HepG2 (cell line): ENCODE measurements around the gene WDR83. TPM values are rescaled to one million over a fixed set of nuclear protein-coding genes. Genes with fewer than 3 reads are reported as not detected.

Experiments
- ARID2 ChIP-seq: sonication (generic); formaldehyde crosslinking; IDR thresholded peaks from 2 replicates; pipeline ENCODE4 v1.8.1; 2022; ENCODE audit warnings: mild to moderate bottlenecking, missing genetic modification reagents, borderline replicate concordance
- ATF2 ChIP-seq: sonication (generic); formaldehyde crosslinking; IDR thresholded peaks from 2 replicates; pipeline ENCODE4 v1.4.0; 2020; ENCODE audit warnings: missing genetic modification reagents
- CAMTA2 ChIP-seq: sonication (generic); formaldehyde crosslinking; IDR thresholded peaks from 2 replicates; pipeline ENCODE4 v1.4.0; 2020; ENCODE audit warnings: mild to moderate bottlenecking, missing genetic modification reagents, borderline replicate concordance
- CC2D1A ChIP-seq: sonication (generic); formaldehyde crosslinking; IDR thresholded peaks from 2 replicates; pipeline ENCODE4 v1.8.1; 2023; ENCODE audit warnings: mild to moderate bottlenecking, missing genetic modification reagents
- CCDC6 ChIP-seq: sonication (generic); formaldehyde crosslinking; IDR thresholded peaks from 2 replicates; pipeline ENCODE4 v1.8.1; 2022; ENCODE audit warnings: mild to moderate bottlenecking, missing genetic modification reagents, moderate library complexity
- CHCHD3 ChIP-seq: sonication (generic); formaldehyde crosslinking; IDR thresholded peaks from 2 replicates; pipeline ENCODE4 v1.8.0; 2022; ENCODE audit warnings: mild to moderate bottlenecking, missing genetic modification reagents, moderate library complexity
- CHD4 ChIP-seq: fragments of 200-600 bp; sonication (generic); IDR thresholded peaks from 2 replicates; pipeline ENCODE4 v1.7.0; 2017; ENCODE audit warnings: mild to moderate bottlenecking, low read length, borderline replicate concordance
- CREBL2 ChIP-seq: sonication (generic); formaldehyde crosslinking; IDR thresholded peaks from 2 replicates; pipeline ENCODE4 v1.8.1; 2023; ENCODE audit warnings: missing genetic modification reagents, mild to moderate bottlenecking, borderline replicate concordance
- DNMT3B ChIP-seq: conservative IDR thresholded peaks from 2 replicates; pipeline ENCODE4 v1.6.1; 2016; ENCODE audit warnings: missing biosample characterization, control low read depth
- GATAD2A ChIP-seq: IDR thresholded peaks from 2 replicates; pipeline ENCODE4 v1.6.1; 2016
- HOXA7 ChIP-seq: sonication (generic); formaldehyde crosslinking; IDR thresholded peaks from 2 replicates; pipeline ENCODE4 v1.8.1; 2022; ENCODE audit warnings: mild to moderate bottlenecking, missing genetic modification reagents, moderate library complexity
- IKZF5 ChIP-seq: IDR thresholded peaks from 2 replicates; pipeline ENCODE4 v1.6.1; 2018; ENCODE audit warnings: missing genetic modification reagents, mild to moderate bottlenecking, missing compliant biosample characterization
- MLX ChIP-seq: IDR thresholded peaks from 2 replicates; pipeline ENCODE4 v1.6.1; 2016
- NCOA2 ChIP-seq: sonication (generic); formaldehyde crosslinking; IDR thresholded peaks from 2 replicates; pipeline ENCODE4 v1.8.0; 2022; ENCODE audit warnings: inconsistent platforms
- NFIC ChIP-seq: IDR thresholded peaks from 2 replicates; pipeline ENCODE4 v1.6.1; 2012; ENCODE audit warnings: mild to moderate bottlenecking, low read length, inconsistent platforms
- NRL ChIP-seq: sonication (generic); formaldehyde crosslinking; IDR thresholded peaks from 2 replicates; pipeline ENCODE4 v1.5.0; 2020; ENCODE audit warnings: missing genetic modification reagents, mild to moderate bottlenecking, moderate library complexity, borderline replicate concordance
- POLR2G ChIP-seq: fragments of 200-400 bp; formaldehyde crosslinking; IDR thresholded peaks from 2 replicates; pipeline ENCODE4 v1.6.1; 2018; ENCODE audit warnings: mild to moderate bottlenecking, low read depth, low read length, moderate library complexity
- SALL2 ChIP-seq: sonication (generic); formaldehyde crosslinking; IDR thresholded peaks from 2 replicates; pipeline ENCODE4 v1.8.1; 2023; ENCODE audit warnings: mild to moderate bottlenecking, missing genetic modification reagents, inconsistent platforms
- STAT5B ChIP-seq: sonication (generic); formaldehyde crosslinking; IDR thresholded peaks from 2 replicates; pipeline ENCODE4 v1.4.0; 2020; ENCODE audit warnings: missing genetic modification reagents
- ZBTB4 ChIP-seq: sonication (generic); formaldehyde crosslinking; IDR thresholded peaks from 2 replicates; pipeline ENCODE4 v1.4.0; 2020; ENCODE audit warnings: missing genetic modification reagents, mild to moderate bottlenecking, borderline replicate concordance
- ZNF839 ChIP-seq: sonication (generic); formaldehyde crosslinking; IDR thresholded peaks from 2 replicates; pipeline ENCODE4 v1.4.0; 2020; ENCODE audit warnings: missing genetic modification reagents, mild to moderate bottlenecking, borderline replicate concordance
- ZSCAN5A ChIP-seq: sonication (generic); formaldehyde crosslinking; IDR thresholded peaks from 2 replicates; pipeline ENCODE4 v1.8.0; 2022; ENCODE audit warnings: mild to moderate bottlenecking, missing genetic modification reagents, borderline replicate concordance
- polyA plus RNA-seq, 8 experiments: library from polyadenylated mRNA; depleted of rRNA in 3 of 8; stranded (reverse) in 7 of 8; unstranded in 1 of 8; fragments of >200 nt; fragmentation: Illumina TruSeq in 4 of 8; extraction: Trizol in 4 of 8; gene quantifications; 2 replicates each; pipeline versions ENCODE4 v1.2.1 to v1.2.3, GENCODE V29; 2011 to 2016; ENCODE audit warnings: low read depth in 4 of 8, missing spikeins in 1 of 8, mixed read lengths in 1 of 8; ENCODE audit not compliant: insufficient read depth in 1 of 8
- total RNA-seq, 5 experiments: library from RNA; depleted of rRNA; stranded (reverse); fragments of >200 nt; fragmentation: Illumina TruSeq; extraction: Trizol; gene quantifications; 2 replicates each; pipeline ENCODE4 v1.2.3, GENCODE V29; 2016; ENCODE audit warnings: low read depth in 1 of 5

The WDR83 gene
- total and polyA plus RNA-seq, 2 of the 13 experiments (the other 11 are each of a cell fraction or from before 2014, with no cell fraction given), result 4.5 to 10.7 TPM

- no peak for TF ChIP-seq ZSCAN5A
- TF ChIP-seq NRL (CRISPR knock-in tag), result peak; percentile 31; the same call in 1 of the 2 replicates
- no peak for TF ChIP-seq CREBL2
- TF ChIP-seq DNMT3B (CRISPR knock-in tag), result no peak
- no peak for TF ChIP-seq GATAD2A (CRISPR knock-in tag)
- no peak for TF ChIP-seq ZBTB4
- no peak for TF ChIP-seq ARID2 (CRISPR knock-in tag)
- TF ChIP-seq HOXA7 (CRISPR knock-in tag), result no peak
- TF ChIP-seq NFIC, result no peak
- TF ChIP-seq ZNF839, result no peak
- no peak for TF ChIP-seq SALL2 (CRISPR knock-in tag)
- TF ChIP-seq ATF2 (CRISPR knock-in tag), result no peak
- no peak; the same call in 1 of the 2 replicates for TF ChIP-seq CCDC6 (CRISPR knock-in tag)
- no peak for TF ChIP-seq NCOA2
- no peak for TF ChIP-seq CHCHD3
- TF ChIP-seq CAMTA2 (CRISPR knock-in tag), result no peak
- no peak for TF ChIP-seq STAT5B (CRISPR knock-in tag)
- no peak for TF ChIP-seq MLX (CRISPR knock-in tag)
- TF ChIP-seq CC2D1A, result no peak
- TF ChIP-seq IKZF5 (CRISPR knock-in tag), result no peak
- TF ChIP-seq POLR2G, result peak; percentile 18; the same call in 1 of the 2 replicates
- no peak for TF ChIP-seq CHD4
Measured at GRCh38 chr19:12670159-12670928, 3.7 kb downstream of the WDR83 start (continued).
